NOMO-1 treated with dmso at 0.1 percent for 144 hours (cell line): ENCODE measurements around the gene ACTL8.

Experiments
- DNase-seq: peaks from one replicate; lab custom pipeline; 2025; ENCODE audit not compliant: unreplicated experiment; lab: John Stamatoyannopoulos, UW

Gene ACTL8, protein sequence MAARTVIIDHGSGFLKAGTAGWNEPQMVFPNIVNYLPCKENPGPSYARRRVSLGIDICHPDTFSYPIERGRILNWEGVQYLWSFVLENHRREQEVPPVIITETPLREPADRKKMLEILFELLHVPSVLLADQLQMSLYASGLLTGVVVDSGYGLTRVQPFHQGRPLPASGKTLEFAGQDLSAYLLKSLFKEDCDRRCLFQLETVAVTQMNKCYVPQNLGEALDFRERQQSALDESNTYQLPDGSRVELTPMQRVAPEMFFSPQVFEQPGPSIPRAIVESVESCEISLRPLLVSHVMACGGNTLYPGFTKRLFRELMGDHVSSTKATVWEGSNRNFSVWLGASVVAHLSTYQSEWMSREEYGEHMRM

DNA sequence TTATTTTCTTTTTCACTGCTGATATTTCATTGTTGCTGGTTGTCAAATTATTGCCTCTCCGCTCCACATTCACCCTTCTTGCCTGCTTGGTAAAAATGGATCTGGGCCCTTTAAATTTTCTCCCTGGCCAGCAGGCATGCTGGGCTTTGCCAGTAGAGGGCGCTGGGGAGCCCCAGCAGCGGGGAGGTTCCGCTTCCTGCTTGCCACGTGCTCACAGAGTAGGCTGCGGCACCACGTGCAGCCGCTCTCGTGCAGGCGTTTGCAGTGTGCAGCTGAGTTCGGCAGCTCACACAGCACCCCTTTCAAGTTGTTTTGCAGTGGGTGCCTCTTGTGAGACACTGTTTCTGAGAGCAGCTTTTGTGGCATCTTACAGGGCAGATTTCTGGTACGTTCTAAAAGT, at the start of gene ACTL8:
TSS of gene ACTL8 (plus strand) at position 214 of the 400 bp plus-strand sequence. CDS start 67,676 bp downstream, outside the sequence.
- DNase-seq: no peak

DNA sequence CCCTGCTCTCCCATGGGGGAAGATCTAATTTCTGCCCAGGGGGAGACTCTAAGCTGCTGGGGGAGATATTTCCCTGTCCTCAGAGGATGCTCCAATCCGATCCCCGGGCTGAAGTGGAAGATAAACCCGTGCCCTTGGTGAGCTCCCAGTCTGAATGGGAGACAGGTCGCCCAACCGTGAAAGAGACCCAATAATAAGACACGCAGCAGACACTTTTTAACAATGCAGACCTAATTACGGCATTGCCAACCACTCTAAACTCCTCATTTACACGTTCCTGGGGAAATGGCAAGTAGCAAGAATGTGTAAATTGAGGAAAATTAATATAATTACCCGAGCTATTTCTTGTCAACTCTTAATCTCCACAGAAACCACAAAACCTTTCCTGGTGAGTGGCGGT, 48.7 kb upstream of the ACTL8 start:
- DNase-seq: no peak

DNA sequence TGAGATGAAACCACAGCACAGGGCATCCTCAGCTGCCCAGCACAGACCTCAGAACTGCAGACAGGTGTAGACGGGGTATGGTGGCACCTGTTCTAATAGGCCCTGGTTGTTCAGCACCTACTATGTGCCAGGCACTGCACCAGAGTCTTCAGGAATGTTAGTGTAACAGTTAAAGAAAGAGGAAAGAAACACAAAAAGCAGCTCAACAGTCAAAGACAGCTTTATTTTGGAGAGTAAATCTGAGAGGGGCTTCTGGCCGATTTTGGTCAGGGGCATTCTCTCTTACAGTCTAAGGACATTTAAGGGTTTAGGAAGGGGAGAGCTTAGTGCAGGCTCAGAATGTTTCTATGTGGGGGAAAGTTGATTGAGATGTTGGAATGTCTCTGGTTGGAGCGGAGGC, 45.2 kb upstream of the ACTL8 start:
- DNase-seq: no peak

DNA sequence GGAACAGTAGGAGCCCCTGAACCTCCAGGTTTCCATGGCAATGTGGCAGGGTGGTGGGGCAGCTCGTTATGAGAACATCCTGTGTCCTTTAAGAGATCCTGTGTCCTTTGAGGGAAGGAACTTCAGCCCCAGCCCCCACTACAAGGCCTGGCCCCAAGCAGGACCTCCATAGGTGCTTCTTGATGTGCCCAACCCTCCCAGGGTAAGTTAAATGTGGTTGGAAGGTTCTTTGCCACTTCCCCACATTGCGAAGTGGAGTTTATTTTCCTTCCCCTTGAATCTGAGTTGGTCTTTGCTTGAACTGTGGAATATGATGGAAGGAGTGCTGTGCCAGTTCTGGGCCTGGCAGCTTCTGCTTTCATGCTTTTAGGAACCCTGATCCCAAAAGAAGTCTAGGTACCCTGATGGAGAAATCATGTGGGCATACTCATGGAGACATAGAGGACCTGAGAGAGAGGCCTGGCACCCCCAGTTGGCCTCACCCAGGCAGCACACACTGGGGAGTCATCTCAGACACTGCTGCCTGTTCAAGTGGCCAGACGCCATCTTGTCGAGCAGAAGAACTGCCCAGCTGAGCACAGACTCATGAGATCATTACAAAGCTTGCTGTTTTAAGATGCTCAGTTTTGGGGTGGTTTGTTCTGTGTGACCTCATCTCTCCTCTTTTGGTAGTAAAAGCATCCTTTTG, 44.1 kb upstream of the ACTL8 start:
- no peak for DNase-seq

DNA sequence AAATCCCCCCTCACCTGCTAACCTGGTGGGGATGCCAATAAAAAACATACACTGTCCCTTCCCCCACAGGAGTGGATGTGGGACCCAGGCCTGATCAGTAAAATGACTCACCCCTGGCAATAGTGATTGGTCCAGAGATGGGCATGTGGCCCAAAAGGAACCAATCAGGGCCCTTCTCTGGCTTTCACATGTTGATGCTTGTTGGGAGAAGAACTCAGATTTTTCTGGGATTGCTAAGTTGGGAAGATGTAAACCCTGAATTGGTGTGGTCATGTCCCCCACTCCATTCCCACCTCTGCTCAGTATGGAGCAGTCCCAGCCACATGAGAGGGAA, 43.6 kb upstream of the ACTL8 start:
- no peak for DNase-seq

DNA sequence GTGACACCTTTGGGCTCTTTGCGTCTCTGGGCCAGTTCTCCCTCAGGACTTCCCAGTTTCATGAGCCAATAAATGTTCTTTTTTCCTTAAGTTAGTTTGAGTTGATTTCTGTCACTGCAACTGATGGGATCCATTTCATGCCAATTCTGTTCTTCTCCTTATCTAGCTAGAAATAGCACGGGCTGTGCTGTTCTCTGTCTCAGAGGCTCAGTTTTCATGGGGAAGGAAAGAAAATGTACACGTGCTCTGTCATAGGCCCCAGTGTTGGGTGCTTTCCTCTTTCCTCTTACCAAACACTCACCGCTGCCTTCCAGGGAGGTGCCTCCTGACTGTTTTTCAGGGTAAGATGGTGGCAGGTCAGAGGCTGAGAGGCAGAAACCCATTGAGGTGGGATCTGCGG, 43.2 kb upstream of the ACTL8 start:
- DNase-seq: no peak

DNA sequence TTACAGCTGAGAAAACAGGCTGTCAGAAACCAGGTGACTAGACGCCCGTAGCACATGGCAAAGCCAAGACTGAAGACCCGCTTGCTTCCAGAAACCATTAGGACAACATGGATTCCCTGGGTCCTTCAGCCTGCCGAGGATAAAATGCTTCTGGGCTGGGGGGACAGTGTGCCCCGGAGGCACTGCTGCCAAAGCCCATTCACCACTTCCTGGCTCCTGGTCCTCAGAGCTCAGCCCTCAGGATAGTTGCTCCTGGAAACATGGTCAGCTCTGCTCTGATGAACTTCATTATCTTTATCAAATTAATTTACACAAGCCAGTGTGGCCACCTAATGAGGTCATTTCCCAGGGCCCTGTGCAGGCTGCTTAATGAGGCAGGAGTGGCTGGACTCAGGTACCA, 41.1 kb upstream of the ACTL8 start:
- no peak for DNase-seq

DNA sequence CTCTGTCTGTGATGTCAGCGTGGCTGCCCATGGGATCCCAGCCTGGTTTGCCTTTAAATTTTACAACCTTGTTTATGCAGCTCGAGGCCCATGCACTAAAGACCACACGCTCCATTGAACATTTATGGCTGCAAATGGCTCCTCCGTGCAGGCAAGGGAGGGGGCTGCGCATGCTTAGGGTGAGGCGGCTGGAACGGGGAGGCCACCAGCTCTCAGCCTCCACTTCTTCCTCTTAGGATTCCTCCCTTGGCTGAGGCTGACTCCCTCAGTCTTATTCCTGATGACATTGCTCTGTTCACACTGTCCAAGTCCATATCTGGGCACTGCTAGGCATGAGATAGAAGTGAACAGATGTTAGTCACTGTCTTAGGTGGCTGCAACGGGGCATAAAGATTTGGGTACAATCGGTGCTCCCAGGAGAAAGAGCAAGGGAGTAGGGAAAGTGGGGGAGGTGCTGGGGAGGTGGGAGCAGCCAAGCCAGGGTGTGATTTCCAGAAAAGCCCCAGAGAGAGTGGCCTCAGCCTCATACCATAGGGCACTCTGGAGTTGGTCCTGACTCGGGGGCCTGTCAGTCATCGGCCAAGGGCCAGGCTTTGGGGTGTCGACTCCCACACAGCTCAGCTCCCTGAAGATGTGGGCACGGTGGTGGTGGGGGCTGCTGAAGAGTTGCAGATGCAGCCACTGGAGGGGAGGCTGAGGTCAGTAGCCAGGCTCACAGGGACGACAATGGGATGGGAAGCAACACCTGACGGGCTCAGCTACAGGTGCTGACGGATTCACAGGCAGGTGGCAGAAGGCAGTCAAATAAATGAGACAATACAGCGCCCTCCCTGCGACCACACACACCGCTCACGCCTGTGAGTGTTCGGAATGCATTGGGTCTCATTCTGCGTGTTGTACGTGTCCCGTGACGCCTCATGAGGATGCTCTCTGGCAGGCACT, 37.3 kb upstream of the ACTL8 start:
- DNase-seq: no peak

DNA sequence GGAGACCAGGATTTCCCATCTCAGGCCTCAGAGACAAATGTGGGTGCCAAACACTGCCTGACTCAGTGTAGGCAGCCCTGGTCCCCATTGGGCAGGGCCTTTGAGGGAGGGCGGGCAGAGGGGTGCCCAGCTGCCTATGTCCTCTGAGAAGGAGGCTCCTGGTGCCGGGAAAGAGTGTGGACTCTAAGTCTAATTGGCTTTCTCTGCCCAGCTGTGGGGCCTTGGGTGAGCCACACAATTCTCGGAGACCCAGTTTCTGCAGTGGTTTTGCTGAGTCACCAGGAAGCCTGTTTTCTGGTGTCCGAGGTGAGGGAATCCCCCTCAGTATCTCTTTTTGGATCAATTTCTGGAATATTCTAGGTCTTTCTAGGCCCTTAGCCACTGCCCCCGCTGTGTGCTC, 35.3 kb upstream of the ACTL8 start:
- DNase-seq: no peak

DNA sequence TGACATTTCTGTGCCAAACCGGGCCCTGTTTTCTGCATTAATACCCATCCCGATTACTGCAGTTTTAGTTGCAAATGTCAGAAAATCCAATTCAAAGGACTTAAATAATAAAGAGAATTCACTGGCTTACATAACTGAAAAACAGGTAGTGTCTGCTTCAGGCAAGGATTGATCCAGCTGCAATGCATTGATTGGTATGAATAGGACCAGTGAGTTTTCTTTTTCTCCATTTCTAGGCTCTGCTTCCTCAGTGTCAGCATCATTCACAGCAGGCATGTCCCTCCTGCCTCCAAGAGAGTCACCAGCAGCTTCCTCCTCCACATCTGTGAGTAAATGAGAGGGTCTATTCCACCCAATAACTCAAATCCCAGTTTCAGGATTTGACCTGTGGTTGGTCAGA, 33.7 kb upstream of the ACTL8 start:
- no peak for DNase-seq

DNA sequence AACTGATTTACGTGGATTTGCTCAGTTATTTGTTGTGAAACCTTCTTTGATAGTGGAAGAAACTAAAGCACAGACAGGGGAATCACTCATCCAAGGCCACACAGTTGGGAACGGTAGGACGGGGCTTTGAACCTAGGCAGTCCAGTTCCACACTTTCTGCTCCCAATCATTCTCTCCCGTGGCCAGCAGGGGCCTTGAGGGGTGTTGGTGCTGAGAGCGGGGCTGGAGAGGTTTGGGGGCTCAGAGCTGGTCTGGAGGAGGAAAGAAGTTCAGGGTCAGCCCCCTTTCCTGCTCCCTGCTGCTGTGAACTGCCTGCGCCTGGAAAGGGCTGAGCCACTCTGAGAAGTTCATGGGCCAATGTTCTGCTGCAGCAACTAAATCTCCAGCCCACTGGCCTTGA, 31.4 kb upstream of the ACTL8 start:
- DNase-seq: no peak

DNA sequence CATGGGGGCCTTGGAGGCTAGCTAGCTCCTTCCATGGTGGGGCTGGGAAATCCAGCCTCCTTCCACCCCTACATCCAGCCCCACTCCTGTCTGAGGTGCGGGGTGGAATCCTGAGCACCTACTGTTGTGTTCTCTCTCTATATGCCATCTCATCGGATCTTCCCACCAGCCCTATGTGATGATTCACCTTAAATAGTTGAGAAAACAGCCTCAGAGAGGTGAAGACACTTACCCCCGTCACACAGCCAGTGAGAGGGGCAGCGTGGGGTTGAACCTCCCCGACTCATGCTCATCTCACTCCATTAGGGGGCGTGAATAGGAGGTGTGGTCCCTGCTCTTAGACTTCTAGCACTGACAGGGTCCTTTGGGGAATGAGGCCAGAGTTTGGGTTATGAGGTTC, 31.0 kb upstream of the ACTL8 start:
- DNase-seq: no peak

DNA sequence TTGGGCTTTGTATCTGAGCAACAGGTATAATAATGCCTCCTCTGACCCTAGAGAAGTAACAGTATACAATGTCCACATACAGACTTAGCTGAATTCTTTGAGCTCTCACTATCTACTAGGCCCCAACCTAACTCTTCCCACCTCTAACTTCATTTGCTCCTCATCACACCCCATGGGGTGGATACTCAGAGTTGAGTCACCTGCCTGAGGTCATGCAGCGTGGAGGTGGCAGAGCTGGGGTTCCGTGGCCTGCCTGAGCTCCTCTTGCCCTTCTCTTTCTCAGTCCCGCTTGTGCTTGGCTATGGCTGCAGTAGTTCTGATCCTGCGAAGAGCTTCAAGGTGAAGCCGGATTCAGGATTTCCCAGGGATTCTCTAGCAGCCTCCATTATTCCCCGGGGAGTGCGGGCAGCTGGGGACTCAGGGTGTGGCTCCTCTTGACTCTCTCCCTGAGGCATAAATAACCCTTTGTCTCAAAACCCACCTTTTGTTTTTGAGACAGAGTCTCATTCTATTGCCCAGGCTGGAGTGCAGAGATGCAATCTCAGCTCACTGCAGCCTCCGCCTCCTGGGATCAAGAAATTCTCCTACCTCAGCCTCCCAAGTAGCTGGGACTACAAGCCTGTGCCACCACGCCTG, 29.9 kb upstream of the ACTL8 start:
- no peak for DNase-seq

DNA sequence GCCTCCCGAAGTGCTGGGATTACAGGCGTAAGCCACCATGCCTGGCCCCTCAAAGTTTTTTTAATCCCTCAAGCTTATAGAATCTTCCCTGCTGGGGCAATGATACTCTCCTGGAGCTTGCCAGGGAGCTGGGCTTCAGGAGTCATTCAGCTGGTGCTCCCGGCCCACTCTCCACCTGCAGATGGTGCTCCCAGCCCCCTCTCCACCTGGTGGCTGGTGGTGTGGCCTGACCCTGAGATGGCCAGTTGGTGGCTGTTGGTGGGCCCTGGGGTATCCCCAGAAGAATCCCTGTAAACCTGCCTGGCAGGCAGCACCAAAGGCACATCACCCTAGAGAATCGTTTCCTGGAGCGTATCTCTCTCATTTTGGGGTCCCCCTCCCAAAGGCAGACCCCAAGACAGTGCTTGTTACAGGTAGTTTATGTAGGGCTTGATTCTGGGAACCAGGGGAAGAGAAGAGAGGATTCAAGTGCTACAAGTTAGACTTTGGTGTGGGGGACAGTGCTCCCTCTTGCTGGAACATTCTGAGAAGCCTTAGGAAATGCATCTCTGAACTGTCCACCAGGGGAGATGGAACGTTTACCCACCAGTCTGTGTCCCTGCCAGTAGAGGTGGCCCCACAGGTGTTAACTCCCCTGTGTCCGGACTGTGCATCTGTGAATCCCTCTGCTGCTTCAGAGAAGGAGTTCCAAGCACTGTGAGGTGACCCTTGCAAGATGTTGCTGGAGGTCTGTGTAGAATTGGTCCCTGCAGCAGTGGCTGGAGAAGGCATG, 29.1 kb upstream of the ACTL8 start:
- DNase-seq: no peak

DNA sequence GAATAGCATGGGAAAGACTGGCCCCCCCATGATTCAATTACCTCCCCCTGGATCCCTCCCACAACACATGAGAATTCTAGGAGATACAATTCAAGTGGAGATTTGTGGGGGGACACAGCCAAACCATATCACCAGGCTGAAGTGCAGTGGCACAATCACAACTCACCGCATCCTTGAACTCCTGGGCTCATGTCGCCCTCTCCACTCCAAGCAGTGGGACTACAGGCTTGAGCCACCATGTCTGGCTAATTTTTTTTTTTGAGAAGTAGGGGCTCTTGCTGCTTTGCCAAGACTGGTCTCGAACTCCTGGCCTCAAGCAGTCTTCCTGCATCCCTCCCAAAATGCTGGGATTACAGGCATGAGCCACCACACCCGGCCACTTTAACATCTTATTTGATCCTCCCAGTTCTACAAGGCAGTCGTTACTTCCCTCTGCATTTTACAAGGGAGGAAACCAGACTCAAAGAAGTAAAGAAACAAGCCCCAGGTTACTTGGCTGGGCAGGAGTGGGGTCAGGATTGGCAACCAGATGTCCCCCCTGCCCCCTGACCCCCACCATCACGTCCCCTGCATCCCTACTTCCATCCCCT, 26.9 kb upstream of the ACTL8 start:
- no peak for DNase-seq

DNA sequence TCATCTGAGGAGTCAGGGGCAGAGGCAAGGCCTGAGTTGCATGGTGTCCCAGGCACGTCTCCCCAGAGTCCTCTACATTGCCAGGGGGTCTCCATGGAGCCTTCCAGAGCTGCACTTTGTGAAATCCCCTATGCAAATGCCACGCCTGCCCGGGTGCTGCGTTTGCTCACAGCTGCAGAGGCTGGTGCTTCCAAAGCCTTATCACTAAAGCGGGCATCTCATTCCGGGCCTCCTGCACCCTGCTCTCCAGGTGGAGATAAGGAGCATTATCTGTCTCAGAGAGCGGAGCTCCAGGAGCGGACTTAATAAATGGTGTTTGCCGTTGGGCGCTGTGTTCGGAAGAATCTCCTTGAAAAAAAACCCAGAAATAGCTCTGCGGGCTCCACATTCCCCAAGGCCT, 25.9 kb upstream of the ACTL8 start:
- DNase-seq: no peak

DNA sequence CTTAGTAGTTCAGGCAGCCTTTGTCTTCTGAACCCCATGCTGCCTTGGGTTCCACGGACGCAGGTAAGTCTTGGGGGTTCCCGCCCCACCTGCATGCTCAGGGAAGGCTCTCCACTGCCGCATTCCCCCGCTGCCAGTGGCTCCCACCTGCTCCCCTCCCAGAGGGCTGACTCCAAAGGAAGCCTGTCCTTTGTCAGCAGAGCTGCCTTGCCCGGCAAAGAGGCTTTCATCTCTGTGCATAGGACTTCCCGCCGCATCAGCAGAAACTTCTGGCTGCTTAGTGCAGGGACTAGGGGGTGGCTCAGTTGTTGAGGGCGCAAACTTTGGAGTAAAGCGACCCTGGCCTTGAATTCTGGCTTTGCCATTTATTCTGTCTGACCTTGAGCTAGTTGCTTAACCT, 25.2 kb upstream of the ACTL8 start:
- no peak for DNase-seq

DNA sequence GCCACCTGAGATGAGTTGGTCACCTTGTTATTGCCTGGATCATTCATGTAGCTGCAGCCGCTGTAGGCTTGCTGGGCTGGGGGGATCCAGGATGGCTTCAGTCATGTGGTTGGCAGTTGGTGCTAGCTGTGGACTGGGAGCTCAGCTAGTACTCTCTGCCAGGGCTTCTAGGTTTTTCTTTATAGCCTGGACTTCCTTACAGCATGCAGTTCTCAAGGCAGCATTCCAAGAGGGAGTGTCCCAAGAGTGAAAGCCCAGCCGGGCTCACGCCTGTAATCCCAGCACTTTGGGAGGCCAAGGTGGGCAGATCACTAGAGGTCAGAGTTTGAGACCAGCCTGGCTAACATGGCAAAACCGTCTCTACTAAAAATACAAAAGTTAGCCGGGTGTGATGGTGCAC, 23.7 kb upstream of the ACTL8 start:
- no peak for DNase-seq

DNA sequence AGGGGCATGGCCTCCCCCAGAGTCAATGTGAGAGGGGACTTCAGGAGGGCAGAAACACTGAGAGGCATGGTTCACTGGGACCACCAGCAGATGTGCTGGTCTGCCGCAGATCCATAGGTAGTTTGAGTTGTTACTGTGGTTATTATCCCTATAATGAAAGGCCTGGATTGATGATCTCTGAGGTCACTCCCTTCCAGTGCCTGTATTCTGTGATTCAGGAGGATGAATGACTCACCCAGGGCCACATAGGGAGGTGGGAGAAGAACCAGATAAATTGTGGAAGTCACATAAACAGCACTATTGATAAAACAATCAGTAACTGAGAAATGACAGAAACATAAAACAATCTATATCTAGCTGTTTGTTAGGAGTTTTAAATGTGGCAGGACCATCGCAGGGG, 22.7 kb upstream of the ACTL8 start:
- DNase-seq: no peak

DNA sequence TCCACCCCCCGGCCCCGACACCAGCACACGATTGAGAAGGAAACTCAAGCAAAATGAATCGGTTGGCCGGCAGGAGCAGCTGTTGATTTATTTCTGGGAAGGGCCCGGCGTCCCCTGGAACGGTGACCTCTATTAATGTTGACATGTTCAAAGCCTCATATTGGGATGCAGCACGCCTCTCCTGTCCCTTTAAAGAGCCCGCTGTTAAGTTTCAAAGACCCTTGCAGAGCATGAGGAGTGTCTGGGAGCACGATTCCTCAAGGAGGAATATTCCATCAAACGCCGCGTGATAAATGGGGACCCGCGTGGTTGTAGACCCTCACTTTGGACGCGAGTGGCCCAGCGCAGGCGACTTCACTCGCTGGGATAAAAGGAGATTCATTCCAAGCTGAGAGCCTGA, 21.5 kb upstream of the ACTL8 start:
- DNase-seq: no peak
